CD4-positive, alpha-beta T cell treated with Interleukin-1 beta for 1 hour (primary cell): Measurements from ENCODE around the gene TMEM250.

Experiments
- DNase-seq, 2 donors: peaks; one replicate each; pipeline ENCODE4 v3.0.0-alpha.2; 2020 to 2022

TMEM250 gene

GRCh38 chr9:136093995-136094881, 24.4 kb downstream of the TMEM250 start:
- DNase-seq = peak; percentile 55

- no peak for DNase-seq
These were observed 25.2 kb downstream of the TMEM250 start for GRCh38 chr9:136093346-136093986.

GRCh38 chr9:136092741-136093140, 25.9 kb downstream of the TMEM250 start:
- DNase-seq = no peak

- DNase-seq = no peak
These were observed 26.4 kb downstream of the TMEM250 start for GRCh38 chr9:136092353-136092650.

GRCh38 chr9:136091582-136092352, 26.9 kb downstream of the TMEM250 start:
- no peak for DNase-seq

GRCh38 chr9:136090768-136091581, 27.7 kb downstream of the TMEM250 start:
- no peak for DNase-seq

GRCh38 chr9:136090056-136090735, 28.5 kb downstream of the TMEM250 start:
- DNase-seq = no peak

GRCh38 chr9:136089697-136090045, 29.0 kb downstream of the TMEM250 start:
- peak in 1 of 2 donors; percentile 59 for DNase-seq

GRCh38 chr9:136088939-136089696, 29.6 kb downstream of the TMEM250 start:
- no peak for DNase-seq

- DNase-seq = no peak
These were observed 30.2 kb downstream of the TMEM250 start for GRCh38 chr9:136088481-136088938.

- DNase-seq = no peak
These were observed 30.8 kb downstream of the TMEM250 start for GRCh38 chr9:136087741-136088480.

- no peak for DNase-seq
These were observed 31.5 kb downstream of the TMEM250 start for GRCh38 chr9:136086951-136087740.

GRCh38 chr9:136086213-136086881, 32.3 kb downstream of the TMEM250 start:
- DNase-seq = no peak

- DNase-seq = no peak
These were observed 32.9 kb downstream of the TMEM250 start for GRCh38 chr9:136085815-136086212.

- no peak for DNase-seq
These were observed 34.4 kb downstream of the TMEM250 start for GRCh38 chr9:136084063-136084944.

- DNase-seq = no peak
These were observed 35.1 kb downstream of the TMEM250 start for GRCh38 chr9:136083558-136084062.

- no peak for DNase-seq
These were observed 35.9 kb downstream of the TMEM250 start for GRCh38 chr9:136082496-136083361.
